Testis (tissue), 2 donors: ENCODE data around the gene MSMP.

ENCODE experiments used
- POLR2A ChIP-seq: fragments of 450-650 bp; IDR thresholded peaks from one replicate; pipeline ENCODE4 v1.6.1; 2017; ENCODE audit warnings: antibody characterized with exemption, mild to moderate bottlenecking, moderate library complexity
- TF ChIP-seq, protein P1 (sequence below), 3 experiments: fragments of 450-650 bp in 2 of 3; fragments of 200-600 bp in 1 of 3; sonication (generic) in 1 of 3; IDR thresholded peaks; one replicate each; pipeline ENCODE4 v1.5.1; 2016 to 2019; ENCODE audit warnings: antibody characterized with exemption in 3 of 3, mild to moderate bottlenecking in 2 of 3, moderate library complexity in 1 of 3

GRCh38 chr9:35708146-35708545, 45.9 kb downstream of the MSMP start:
- no peak for TF ChIP-seq POLR2A
- TF ChIP-seq, protein P1, sequence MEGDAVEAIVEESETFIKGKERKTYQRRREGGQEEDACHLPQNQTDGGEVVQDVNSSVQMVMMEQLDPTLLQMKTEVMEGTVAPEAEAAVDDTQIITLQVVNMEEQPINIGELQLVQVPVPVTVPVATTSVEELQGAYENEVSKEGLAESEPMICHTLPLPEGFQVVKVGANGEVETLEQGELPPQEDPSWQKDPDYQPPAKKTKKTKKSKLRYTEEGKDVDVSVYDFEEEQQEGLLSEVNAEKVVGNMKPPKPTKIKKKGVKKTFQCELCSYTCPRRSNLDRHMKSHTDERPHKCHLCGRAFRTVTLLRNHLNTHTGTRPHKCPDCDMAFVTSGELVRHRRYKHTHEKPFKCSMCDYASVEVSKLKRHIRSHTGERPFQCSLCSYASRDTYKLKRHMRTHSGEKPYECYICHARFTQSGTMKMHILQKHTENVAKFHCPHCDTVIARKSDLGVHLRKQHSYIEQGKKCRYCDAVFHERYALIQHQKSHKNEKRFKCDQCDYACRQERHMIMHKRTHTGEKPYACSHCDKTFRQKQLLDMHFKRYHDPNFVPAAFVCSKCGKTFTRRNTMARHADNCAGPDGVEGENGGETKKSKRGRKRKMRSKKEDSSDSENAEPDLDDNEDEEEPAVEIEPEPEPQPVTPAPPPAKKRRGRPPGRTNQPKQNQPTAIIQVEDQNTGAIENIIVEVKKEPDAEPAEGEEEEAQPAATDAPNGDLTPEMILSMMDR (IDR thresholded peaks at IDR 0.05) = no peak
